Neural cell (in vitro differentiated cells): Measurements from ENCODE around the gene TPM2. TPM values are rescaled to one million over a fixed set of nuclear protein-coding genes. Genes with fewer than 3 reads are reported as not detected.

Experiments used
- H2AFZ ChIP-seq: fragments of 200-600, 300-800 bp; sonication (generic), shearing (Covaris generic); 2 replicates; pipeline ENCODE4 v1.6.0; 2014; ENCODE audit warnings: low read depth, mild to moderate bottlenecking, antibody characterized with exemption, low read length, moderate library complexity
- H3F3A ChIP-seq: fragments of 200-600 bp; shearing (Covaris generic); 2 replicates; pipeline ENCODE4 v1.6.1; 2016; ENCODE audit warnings: mild to moderate bottlenecking, moderate library complexity, mixed read lengths, antibody characterized with exemption, low read length; ENCODE audit not compliant: insufficient read depth, poor library complexity, severe bottlenecking
- H3K27ac ChIP-seq: fragments of 200-600, 300-800 bp; sonication (generic), shearing (Covaris generic); 2 replicates; pipeline ENCODE4 v1.5.1; 2014; ENCODE audit warnings: mild to moderate bottlenecking, low read length, moderate library complexity
- H3K27me3 ChIP-seq: fragments of 300-800, 200-600 bp; sonication (generic), shearing (Covaris generic); 2 replicates; pipeline ENCODE4 v1.6.0; 2014; ENCODE audit warnings: mild to moderate bottlenecking, low read depth, low read length, moderate library complexity; ENCODE audit not compliant: insufficient read depth
- H3K36me3 ChIP-seq: fragments of 300-800, 200-600 bp; sonication (generic), shearing (Covaris generic); 2 replicates; pipeline ENCODE4 v1.5.1; 2014; ENCODE audit warnings: mild to moderate bottlenecking, antibody characterized with exemption, low read length, moderate library complexity; ENCODE audit not compliant: insufficient read depth
- H3K4me2 ChIP-seq: fragments of 300-800, 200-600 bp; sonication (generic), shearing (Covaris generic); 2 replicates; pipeline ENCODE4 v1.6.0; 2014; ENCODE audit warnings: mild to moderate bottlenecking, low read length
- H3K4me3 ChIP-seq: fragments of 300-800, 200-600 bp; sonication (generic), shearing (Covaris generic); 2 replicates; pipeline ENCODE4 v1.5.1; 2014; ENCODE audit warnings: mild to moderate bottlenecking, low read length, moderate library complexity
- H3K79me2 ChIP-seq: fragments of 200-600 bp; shearing (Covaris generic); replicated peaks from 2 replicates; pipeline ENCODE4 v1.6.0; 2014; ENCODE audit warnings: mild to moderate bottlenecking, low read length, moderate library complexity; ENCODE audit not compliant: insufficient read depth
- H3K9ac ChIP-seq: fragments of 300-800, 200-600 bp; sonication (generic), shearing (Covaris generic); 2 replicates; pipeline ENCODE4 v1.6.1; 2016; ENCODE audit warnings: mild to moderate bottlenecking, low read length, mixed read lengths
- H3K9me2 ChIP-seq: fragments of 200-600 bp; shearing (Covaris generic); 2 replicates; pipeline ENCODE4 v1.6.1; 2016; ENCODE audit warnings: mild to moderate bottlenecking, low read length, mixed read lengths; ENCODE audit not compliant: insufficient read depth
- H3K9me3 ChIP-seq: fragments of 200-600, 300-800 bp; sonication (generic), shearing (Covaris generic); 2 replicates; pipeline ENCODE4 v1.6.1; 2016; ENCODE audit warnings: mild to moderate bottlenecking, mixed run types, low read length, moderate library complexity, mixed read lengths
- H4K20me1 ChIP-seq: fragments of 200-600 bp; shearing (Covaris generic); 2 replicates; pipeline ENCODE4 v1.6.1; 2016; ENCODE audit warnings: mild to moderate bottlenecking, mixed run types; ENCODE audit not compliant: insufficient read depth
- CTCF ChIP-seq: fragments of 450-650 bp; IDR thresholded peaks from 2 replicates; pipeline ENCODE4 v1.5.1; 2014; ENCODE audit warnings: antibody characterized with exemption, mild to moderate bottlenecking, moderate library complexity; ENCODE audit not compliant: poor library complexity, severe bottlenecking
- EP300 ChIP-seq: fragments of 450-650 bp; conservative IDR thresholded peaks from 2 replicates; pipeline ENCODE4 v1.6.1; 2014; ENCODE audit warnings: antibody characterized with exemption, mild to moderate bottlenecking, moderate library complexity; ENCODE audit not compliant: poor library complexity, severe bottlenecking
- EZH2 ChIP-seq: fragments of 200-600, 300-800 bp; shearing (Covaris generic), sonication (generic); IDR thresholded peaks from 2 replicates; pipeline ENCODE4 v1.6.1; 2014; ENCODE audit warnings: antibody characterized with exemption, low read length, borderline replicate concordance, mild to moderate bottlenecking; ENCODE audit not compliant: insufficient read depth, poor library complexity, severe bottlenecking
- MXI1 ChIP-seq: fragments of 450-650 bp; conservative IDR thresholded peaks from 2 replicates; pipeline ENCODE4 v1.6.1; 2014; ENCODE audit warnings: antibody characterized with exemption, mild to moderate bottlenecking; ENCODE audit not compliant: poor library complexity, severe bottlenecking
- POLR2AphosphoS5 ChIP-seq: IDR thresholded peaks from 2 replicates; pipeline ENCODE4 v1.6.1; 2012
- RAD21 ChIP-seq: fragments of 450-650 bp; conservative IDR thresholded peaks from 2 replicates; pipeline ENCODE4 v1.6.1; 2014; ENCODE audit warnings: antibody characterized with exemption, mild to moderate bottlenecking, moderate library complexity
- REST ChIP-seq: IDR thresholded peaks from 2 replicates; pipeline ENCODE4 v1.6.1; 2012; ENCODE audit warnings: borderline replicate concordance
- SMC3 ChIP-seq: fragments of 450-650 bp; conservative IDR thresholded peaks from 2 replicates; pipeline ENCODE4 v1.6.1; 2014; ENCODE audit warnings: antibody characterized with exemption, mild to moderate bottlenecking, moderate library complexity; ENCODE audit not compliant: poor library complexity
- TAF1 ChIP-seq: IDR thresholded peaks from 2 replicates; pipeline ENCODE4 v1.6.1; 2012; ENCODE audit warnings: low read depth
- polyA plus RNA-seq: library from polyadenylated mRNA; depleted of rRNA; stranded (reverse); fragments of >200 nt; gene quantifications from 2 replicates; pipeline ENCODE4 v1.2.3, GENCODE V29; 2014

The TPM2 gene
- polyA plus RNA-seq, 1 donor from 2014 or later: not detected

- H3K36me3 ChIP-seq: no peaks in the 10 kb centered on the region
- H3K27me3 ChIP-seq: no peaks in the 10 kb centered on the region
- no peaks in the 10 kb centered on the region for H3K79me2 ChIP-seq
- H3K9ac ChIP-seq: no peak overlapping the region
- no peaks in the 10 kb centered on the region for H3K9me2 ChIP-seq
- TF ChIP-seq SMC3 (no peak), POLR2AphosphoS5 (no peak), MXI1 (no peak), CTCF (no peak), EZH2 (no peak)
- no peak overlapping the region for H3K4me3 ChIP-seq
- no peak overlapping the region for H2AFZ ChIP-seq
- H3K4me2 ChIP-seq: no peak overlapping the region
- H3K27ac ChIP-seq: no peak overlapping the region
- no peaks in the 10 kb centered on the region for H3K9me3 ChIP-seq
- H3F3A ChIP-seq: no peaks in the 10 kb centered on the region
- no peaks in the 10 kb centered on the region for H4K20me1 ChIP-seq
Observed at GRCh38 chr9:35667939-35668338, 21.8 kb downstream of the TPM2 start.

GRCh38 chr9:35666549-35666948 lies 23.2 kb downstream of the TPM2 start:
- TF ChIP-seq EP300 (no peak), RAD21 (no peak), CTCF (no peak), TAF1 (no peak), MXI1 (no peak), SMC3 (no peak), POLR2AphosphoS5 (no peak), EZH2 (no peak), REST (no peak)
- H3K9ac ChIP-seq: no peak overlapping the region
- no peaks in the 10 kb centered on the region for H3K9me2 ChIP-seq

More at GRCh38 chr9:35666549-35666948, 23.2 kb downstream of the TPM2 start:
- no peak overlapping the region for H3K27ac ChIP-seq
- no peak overlapping the region for H3K4me2 ChIP-seq
- H3K9me3 ChIP-seq: no peaks in the 10 kb centered on the region
- no peaks in the 10 kb centered on the region for H3K36me3 ChIP-seq
- no peak overlapping the region for H2AFZ ChIP-seq
- no peaks in the 10 kb centered on the region for H3K79me2 ChIP-seq
- no peak overlapping the region for H3K4me3 ChIP-seq
- H3F3A ChIP-seq: no peaks in the 10 kb centered on the region
- no peaks in the 10 kb centered on the region for H4K20me1 ChIP-seq
- no peaks in the 10 kb centered on the region for H3K27me3 ChIP-seq
